ENCODE measurements around the gene CDH23. TPM values are rescaled to one million over a fixed set of nuclear protein-coding genes. Genes with fewer than 3 reads are reported as not detected.

Gene CDH23
- total RNA-seq, 1 experiment from 2014 or later, result 0.07 TPM

GRCh38 chr10:71641986-71642385, 245.3 kb downstream of the CDH23 start:
- H3K36me3 Mint-ChIP-seq (ENCODE audit: insufficient read depth, unreplicated experiment), result no peaks in the 10 kb centered on the region
- CTCF ChIA-PET, result interaction anchor here (0.6 to 0.9 kb wide), 3 partner anchors 16 to 1419 kb away, joined by 3 to 8 read pairs (median 3); no protein-coding TSS in a partner anchor
- TF ChIP-seq CTCF (IDR thresholded peaks at IDR 0.05; ENCODE audit: unreplicated experiment), result no peak
- H3K27ac Mint-ChIP-seq (ENCODE audit: unreplicated experiment), result no peak overlapping the region
- BruUV-seq (replicated peaks), result no TSS peak
- peaks cover 59% of the 10 kb centered on the region for H3K27me3 Mint-ChIP-seq (ENCODE audit: unreplicated experiment)
- intact Hi-C loops (cut with micrococcal nuclease; ENCODE audit: unreplicated experiment), result no loop called here
- DNase-seq, result no peak
- no peaks in the 10 kb centered on the region for H3K9me3 Mint-ChIP-seq (ENCODE audit: low read depth, unreplicated experiment)
- H3K4me3 Mint-ChIP-seq (ENCODE audit: low read depth, unreplicated experiment), result no peak overlapping the region
- peaks cover 11% of the 10 kb centered on the region for H3K4me1 Mint-ChIP-seq (ENCODE audit: low read depth, unreplicated experiment)

- no peaks in the 10 kb centered on the region for H3K4me1 Mint-ChIP-seq (ENCODE audit: low read depth, unreplicated experiment)
- H3K36me3 Mint-ChIP-seq (ENCODE audit: insufficient read depth, unreplicated experiment), result no peaks in the 10 kb centered on the region
- H3K9me3 Mint-ChIP-seq (ENCODE audit: low read depth, unreplicated experiment), result no peaks in the 10 kb centered on the region
- no peak for TF ChIP-seq CTCF (IDR thresholded peaks at IDR 0.05; ENCODE audit: unreplicated experiment)
- H3K27me3 Mint-ChIP-seq (ENCODE audit: unreplicated experiment), result peaks cover 73% of the 10 kb centered on the region
- H3K4me3 Mint-ChIP-seq (ENCODE audit: low read depth, unreplicated experiment), result no peak overlapping the region
- no peak for DNase-seq
- BruUV-seq (replicated peaks), result no TSS peak
- intact Hi-C loops (cut with micrococcal nuclease; ENCODE audit: unreplicated experiment), result no loop called here
- CTCF ChIA-PET, result interaction anchor here (0.7 kb wide), 1 partner anchor 864 kb away, joined by 3 read pairs; no protein-coding TSS in a partner anchor
- no peak overlapping the region for H3K27ac Mint-ChIP-seq (ENCODE audit: unreplicated experiment)
Observed at GRCh38 chr10:71643904-71644303, 247.2 kb downstream of the CDH23 start.

- DNase-seq, result no peak
- intact Hi-C loops (cut with micrococcal nuclease; ENCODE audit: unreplicated experiment), result no loop called here
- no peak for TF ChIP-seq CTCF (IDR thresholded peaks at IDR 0.05; ENCODE audit: unreplicated experiment)
- H3K9me3 Mint-ChIP-seq (ENCODE audit: low read depth, unreplicated experiment), result no peaks in the 10 kb centered on the region
- H3K4me1 Mint-ChIP-seq (ENCODE audit: low read depth, unreplicated experiment), result no peaks in the 10 kb centered on the region
- CTCF ChIA-PET, result no interaction called here
- no peak overlapping the region for H3K4me3 Mint-ChIP-seq (ENCODE audit: low read depth, unreplicated experiment)
- H3K36me3 Mint-ChIP-seq (ENCODE audit: insufficient read depth, unreplicated experiment), result no peaks in the 10 kb centered on the region
- H3K27ac Mint-ChIP-seq (ENCODE audit: unreplicated experiment), result no peak overlapping the region
- H3K27me3 Mint-ChIP-seq (ENCODE audit: unreplicated experiment), result peaks cover 72% of the 10 kb centered on the region
- BruUV-seq (replicated peaks), result no TSS peak
Observed at GRCh38 chr10:71644307-71645180, 247.8 kb downstream of the CDH23 start.

- CTCF ChIA-PET, result no interaction called here
- Mint-ChIP-seq H3K9me3 (ENCODE audit: low read depth, unreplicated experiment) (no peaks in the 10 kb centered on the region), H3K27me3 (ENCODE audit: unreplicated experiment) (peaks cover 65% of the 10 kb centered on the region), H3K36me3 (ENCODE audit: insufficient read depth, unreplicated experiment) (no peaks in the 10 kb centered on the region), H3K4me3 (ENCODE audit: low read depth, unreplicated experiment) (no peak overlapping the region), H3K4me1 (ENCODE audit: low read depth, unreplicated experiment) (no peaks in the 10 kb centered on the region), H3K27ac (ENCODE audit: unreplicated experiment) (no peak overlapping the region)
- no peak for DNase-seq
- no peak for TF ChIP-seq CTCF (IDR thresholded peaks at IDR 0.05; ENCODE audit: unreplicated experiment)
- no TSS peak for BruUV-seq (replicated peaks)
- intact Hi-C loops (cut with micrococcal nuclease; ENCODE audit: unreplicated experiment), result no loop called here
Observed at GRCh38 chr10:71645185-71645584, 248.5 kb downstream of the CDH23 start.
